Uterus (tissue), 2 donors: ENCODE results near the gene ZNF652.

Experiments used
- CTCF ChIP-seq, 4 experiments: fragments of 200-600 bp in 2 of 4; fragments of 450-650 bp in 2 of 4; sonication (generic) in 2 of 4; IDR thresholded peaks; one replicate each; pipeline ENCODE4 v1.5.1; 2016 to 2019; ENCODE audit warnings: antibody characterized with exemption in 4 of 4, mild to moderate bottlenecking in 2 of 4, moderate library complexity in 1 of 4
- POLR2A ChIP-seq, 2 donors: fragments of 450-650 bp; IDR thresholded peaks; one replicate each; pipeline ENCODE4 v1.6.1; 2016; ENCODE audit warnings: antibody characterized with exemption in 2 of 2, mild to moderate bottlenecking in 1 of 2, moderate library complexity in 1 of 2

DNA sequence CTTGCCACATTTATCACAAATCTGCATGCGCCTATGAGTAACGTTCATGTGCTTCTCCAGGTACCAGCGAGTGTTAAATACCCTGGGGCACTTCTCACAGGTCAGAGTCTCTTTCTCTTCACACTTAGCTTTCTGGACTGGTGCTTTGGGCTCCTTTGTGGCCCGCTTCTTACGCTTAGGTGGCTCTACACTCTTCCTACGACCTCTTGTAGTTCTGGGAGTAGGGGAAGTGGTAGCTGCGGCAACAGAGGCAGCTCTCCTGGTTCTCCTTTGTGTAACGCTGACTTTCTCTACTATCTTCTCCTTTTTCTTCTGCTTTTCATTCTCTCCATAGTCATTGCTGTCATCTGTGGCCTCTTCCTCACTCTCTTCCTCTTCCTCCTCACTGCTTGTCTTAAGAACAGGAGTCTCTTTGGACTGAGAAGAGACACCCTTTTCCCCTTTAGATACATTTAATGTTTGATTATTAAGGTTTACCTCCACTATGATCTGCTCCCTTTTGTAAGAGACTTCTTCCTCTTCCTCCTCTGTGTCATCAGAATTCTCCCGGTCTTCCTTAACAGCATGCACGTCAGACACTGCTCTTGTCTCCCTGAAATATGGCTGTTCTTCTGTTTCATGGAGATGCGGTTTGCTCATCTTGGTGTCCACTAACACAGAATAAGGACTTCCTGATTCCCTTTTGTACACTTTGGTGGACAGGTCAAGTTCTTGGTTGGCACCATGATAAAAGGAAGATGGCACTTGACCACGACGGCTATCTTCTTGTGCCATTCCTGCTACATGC, 45.0 kb downstream of the ZNF652 start:
- no peak for TF ChIP-seq CTCF (IDR thresholded peaks at IDR 0.05)
- no peak for TF ChIP-seq POLR2A (IDR thresholded peaks at IDR 0.05)
